HFFc6 (cell line): ENCODE results near the gene XPNPEP1. TPM values are rescaled to one million over a fixed set of nuclear protein-coding genes. Genes with fewer than 3 reads are reported as not detected.

Experiments
- DNase-seq: peaks from one replicate; pipeline ENCODE4 v3.0.0-alpha.2; 2018
- H3K27ac Mint-ChIP-seq: 2 replicates; pipeline ENCODE4 v1.8.0; 2020; ENCODE audit warnings: mild to moderate bottlenecking, mixed read lengths
- H3K27me3 Mint-ChIP-seq: 2 replicates; pipeline ENCODE4 v1.8.0; 2021; ENCODE audit warnings: mild to moderate bottlenecking, moderate library complexity, mixed read lengths; ENCODE audit not compliant: insufficient read depth
- H3K36me3 Mint-ChIP-seq: 2 replicates; pipeline ENCODE4 v1.8.0; 2021; ENCODE audit warnings: low read depth, mixed read lengths
- H3K4me1 Mint-ChIP-seq: 2 replicates; pipeline ENCODE4 v1.8.0; 2020; ENCODE audit warnings: low read depth, mixed read lengths
- H3K4me3 Mint-ChIP-seq: 2 replicates; pipeline ENCODE4 v1.8.0; 2020; ENCODE audit warnings: mild to moderate bottlenecking, moderate library complexity, mixed read lengths
- H3K9me3 Mint-ChIP-seq: 2 replicates; pipeline ENCODE4 v1.8.0; 2020; ENCODE audit warnings: mild to moderate bottlenecking, mixed read lengths
- total RNA-seq, 6 experiments: library from RNA; stranded (reverse); fragmentation: NEBNext Ultra II Directional; extraction: Animal tissue kit (Norgen Biotek cat#: 25700); gene quantifications; 2 replicates in 1 of 6; 3 replicates in 5 of 6; pipeline ENCODE4 v1.2.3, GENCODE V29; 2021
- TF ChIP-seq, protein P1 (sequence below): fragments of 200-600 bp; sonication (generic); IDR thresholded peaks from 2 replicates; pipeline ENCODE4 v1.5.0; 2021; ENCODE audit warnings: antibody characterized with exemption, mild to moderate bottlenecking

The XPNPEP1 gene
- total RNA-seq, 6 experiments from 2014 or later = 54.1 to 62.7 (median 58.9) TPM

DNA sequence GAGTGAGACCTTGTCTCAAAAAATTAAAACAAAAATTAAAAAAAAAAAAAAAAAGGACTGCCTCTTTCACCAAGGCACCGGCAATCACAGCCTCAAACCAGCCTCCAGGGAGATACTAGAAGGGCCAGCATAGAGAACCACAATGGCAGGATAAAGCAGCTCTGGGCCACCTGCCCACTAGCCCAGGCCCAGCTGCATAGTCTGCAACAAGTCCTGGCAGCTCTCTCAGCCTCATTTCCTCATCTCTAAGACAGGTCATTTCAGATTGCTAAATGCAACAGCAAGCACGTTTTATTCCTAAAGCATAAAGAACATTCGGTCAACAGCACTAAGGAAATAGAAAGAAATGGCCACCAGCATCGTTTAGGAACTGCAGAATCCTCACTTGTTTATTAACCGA is 28.8 kb downstream of the XPNPEP1 start:
- no peak overlapping the region for H3K4me3 Mint-ChIP-seq
- H3K9me3 Mint-ChIP-seq = no peaks in the 10 kb centered on the region
- TF ChIP-seq, protein P1, sequence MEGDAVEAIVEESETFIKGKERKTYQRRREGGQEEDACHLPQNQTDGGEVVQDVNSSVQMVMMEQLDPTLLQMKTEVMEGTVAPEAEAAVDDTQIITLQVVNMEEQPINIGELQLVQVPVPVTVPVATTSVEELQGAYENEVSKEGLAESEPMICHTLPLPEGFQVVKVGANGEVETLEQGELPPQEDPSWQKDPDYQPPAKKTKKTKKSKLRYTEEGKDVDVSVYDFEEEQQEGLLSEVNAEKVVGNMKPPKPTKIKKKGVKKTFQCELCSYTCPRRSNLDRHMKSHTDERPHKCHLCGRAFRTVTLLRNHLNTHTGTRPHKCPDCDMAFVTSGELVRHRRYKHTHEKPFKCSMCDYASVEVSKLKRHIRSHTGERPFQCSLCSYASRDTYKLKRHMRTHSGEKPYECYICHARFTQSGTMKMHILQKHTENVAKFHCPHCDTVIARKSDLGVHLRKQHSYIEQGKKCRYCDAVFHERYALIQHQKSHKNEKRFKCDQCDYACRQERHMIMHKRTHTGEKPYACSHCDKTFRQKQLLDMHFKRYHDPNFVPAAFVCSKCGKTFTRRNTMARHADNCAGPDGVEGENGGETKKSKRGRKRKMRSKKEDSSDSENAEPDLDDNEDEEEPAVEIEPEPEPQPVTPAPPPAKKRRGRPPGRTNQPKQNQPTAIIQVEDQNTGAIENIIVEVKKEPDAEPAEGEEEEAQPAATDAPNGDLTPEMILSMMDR = no peak
- peaks cover 81% of the 10 kb centered on the region for H3K4me1 Mint-ChIP-seq
- H3K27ac Mint-ChIP-seq = no peak overlapping the region
- no peaks in the 10 kb centered on the region for H3K27me3 Mint-ChIP-seq
- peaks cover 37% of the 10 kb centered on the region for H3K36me3 Mint-ChIP-seq
- peak; percentile 12 for DNase-seq

DNA sequence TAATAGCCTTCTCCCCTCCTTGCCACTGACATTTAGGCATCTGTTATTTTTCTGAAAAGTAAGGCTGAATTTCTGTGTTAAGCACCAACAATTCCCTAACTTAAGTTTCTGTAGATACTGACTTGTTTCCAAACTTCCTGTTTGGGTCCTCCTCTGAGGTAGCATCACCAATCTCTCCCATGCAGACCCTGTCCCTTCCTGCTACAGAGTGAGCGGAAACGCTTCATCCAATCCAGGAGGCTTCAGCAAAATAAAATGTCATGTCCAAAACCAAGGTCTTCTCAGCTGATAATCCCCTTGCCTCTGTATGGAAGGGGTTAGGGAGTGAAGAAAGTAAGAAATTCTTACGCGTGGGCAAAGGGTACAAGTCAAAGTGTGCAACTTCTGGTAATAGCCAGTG is 29.9 kb downstream of the XPNPEP1 start:
- H3K27ac Mint-ChIP-seq = no peak overlapping the region

DNA sequence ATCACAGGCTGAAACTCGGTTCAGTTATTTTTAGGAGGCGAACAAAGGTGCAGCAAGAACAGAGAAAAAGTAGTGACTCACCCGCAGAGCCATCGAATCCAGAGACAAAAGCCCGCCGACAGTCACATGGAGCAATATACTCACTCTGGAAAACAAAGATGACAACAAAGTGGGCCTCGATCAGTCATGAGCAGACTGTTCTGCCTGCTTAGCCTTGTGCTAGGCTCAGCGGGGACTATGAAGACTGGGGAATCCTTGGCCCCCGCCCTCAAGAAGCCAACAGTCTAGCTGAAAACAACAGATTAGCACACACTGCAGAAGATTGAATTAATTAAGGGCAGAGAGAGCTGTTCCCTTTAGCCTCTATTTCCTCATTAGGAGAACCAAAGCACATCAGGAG is 30.4 kb downstream of the XPNPEP1 start:
- Mint-ChIP-seq H3K9me3 (no peaks in the 10 kb centered on the region), H3K4me3 (no peak overlapping the region), H3K27ac (peak overlapping the region; percentile 84; the same call in 1 of the 2 replicates), H3K36me3 (peaks cover 25% of the 10 kb centered on the region), H3K27me3 (no peaks in the 10 kb centered on the region), H3K4me1 (peaks cover 69% of the 10 kb centered on the region)
- TF ChIP-seq, protein P1 = no peak
- DNase-seq = peak; percentile 57

More for the DNA sequence above, 29.9 kb downstream of the XPNPEP1 start:
- H3K4me1 Mint-ChIP-seq = peaks cover 72% of the 10 kb centered on the region
- TF ChIP-seq, protein P1 = no peak
- H3K27me3 Mint-ChIP-seq = no peaks in the 10 kb centered on the region
- DNase-seq = no peak
- no peaks in the 10 kb centered on the region for H3K9me3 Mint-ChIP-seq
- no peak overlapping the region for H3K4me3 Mint-ChIP-seq
- H3K36me3 Mint-ChIP-seq = peaks cover 29% of the 10 kb centered on the region

DNA sequence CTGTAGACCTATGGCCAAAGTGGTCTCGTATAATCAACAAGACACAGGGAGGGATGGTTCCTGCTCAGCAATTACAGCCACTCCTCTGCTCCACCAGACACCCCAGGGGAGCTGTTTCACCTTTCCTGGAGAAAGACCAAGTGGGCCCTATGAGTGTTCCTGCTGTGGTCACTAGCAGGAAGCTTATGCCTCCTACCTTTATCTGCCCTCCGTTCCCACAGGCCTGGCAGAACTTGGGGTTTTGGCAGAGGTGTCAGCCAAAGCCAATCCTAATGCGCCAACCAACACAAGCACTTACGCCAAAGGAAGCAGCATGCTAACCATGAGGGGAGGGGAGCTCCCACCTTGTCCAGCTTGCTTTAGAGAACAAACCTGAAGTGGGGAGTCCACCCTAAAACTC is 31.2 kb downstream of the XPNPEP1 start:
- H3K36me3 Mint-ChIP-seq = peaks cover 27% of the 10 kb centered on the region
- peaks cover 73% of the 10 kb centered on the region for H3K4me1 Mint-ChIP-seq
- no peak overlapping the region for H3K4me3 Mint-ChIP-seq
- TF ChIP-seq, protein P1 = no peak
- no peaks in the 10 kb centered on the region for H3K9me3 Mint-ChIP-seq
- no peaks in the 10 kb centered on the region for H3K27me3 Mint-ChIP-seq
- no peak for DNase-seq
- no peak overlapping the region for H3K27ac Mint-ChIP-seq

DNA sequence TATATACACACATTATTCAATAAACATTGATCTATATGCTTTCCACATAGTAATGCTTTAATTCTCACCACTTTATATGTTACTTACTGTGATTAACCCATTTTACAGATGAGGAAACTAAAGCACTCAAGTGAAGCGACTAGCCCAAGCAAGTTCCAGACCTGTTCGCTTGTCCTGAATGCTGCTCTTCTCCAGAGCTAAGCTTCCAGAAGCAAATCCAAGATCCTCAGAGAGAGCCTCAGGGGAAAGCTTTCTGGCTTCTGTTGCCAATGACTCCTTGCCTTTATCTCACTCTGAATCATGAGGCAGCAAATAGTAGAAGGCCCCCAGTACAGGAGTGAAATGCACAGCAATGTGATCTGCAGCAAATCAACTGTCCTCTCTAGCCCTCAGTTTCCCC is 32.2 kb downstream of the XPNPEP1 start:
- H3K9me3 Mint-ChIP-seq = no peaks in the 10 kb centered on the region
- H3K36me3 Mint-ChIP-seq = peaks cover 22% of the 10 kb centered on the region
- H3K4me1 Mint-ChIP-seq = peaks cover 72% of the 10 kb centered on the region
- DNase-seq = peak; percentile 9
- no peaks in the 10 kb centered on the region for H3K27me3 Mint-ChIP-seq
- TF ChIP-seq, protein P1 = no peak
- no peak overlapping the region for H3K4me3 Mint-ChIP-seq
- H3K27ac Mint-ChIP-seq = peak overlapping the region; percentile 46

DNA sequence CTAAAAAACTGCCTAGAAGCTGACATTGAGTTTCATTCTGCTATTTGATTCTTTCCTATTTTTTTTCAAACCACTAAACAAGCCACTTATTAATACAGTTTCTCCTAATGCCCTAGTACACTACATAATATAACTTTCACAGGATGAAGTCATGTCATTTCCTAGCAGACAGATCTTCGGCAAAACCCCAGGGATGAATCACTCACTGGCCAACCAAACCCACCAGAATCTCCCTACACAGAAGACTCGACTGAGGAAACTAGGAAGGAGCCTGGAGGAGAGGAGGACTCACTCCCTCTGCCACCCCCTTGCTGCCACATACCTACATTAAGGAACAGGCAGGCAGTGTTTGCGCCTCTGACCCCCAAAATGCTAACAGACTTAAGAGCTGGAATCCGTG is 33.4 kb downstream of the XPNPEP1 start:
- H3K27me3 Mint-ChIP-seq = peaks cover 1% of the 10 kb centered on the region; the same call in 1 of the 2 replicates
- TF ChIP-seq, protein P1 = peak; percentile 31; the same call in 1 of the 2 replicates
- peaks cover 61% of the 10 kb centered on the region for H3K4me1 Mint-ChIP-seq
- H3K9me3 Mint-ChIP-seq = no peaks in the 10 kb centered on the region
- no peak overlapping the region for H3K4me3 Mint-ChIP-seq
- peaks cover 22% of the 10 kb centered on the region for H3K36me3 Mint-ChIP-seq
- H3K27ac Mint-ChIP-seq = peak overlapping the region; percentile 79
- DNase-seq = peak; percentile 66
